ENCODE results near the gene RASD1.
"Not testable (repeated sequence)": the region's sequence is repeated elsewhere in the genome, so short reads cannot be mapped to it uniquely, and the experiment has no call there.

The RASD1 gene

GRCh38 chr17:17467720-17468119 is 28.5 kb downstream of the RASD1 start:
- no peak for DNase-seq

GRCh38 chr17:17467016-17467415 is 29.2 kb downstream of the RASD1 start:
- no peak for DNase-seq

- no peak for DNase-seq
Measured at GRCh38 chr17:17466511-17466910, 29.7 kb downstream of the RASD1 start.

DNA sequence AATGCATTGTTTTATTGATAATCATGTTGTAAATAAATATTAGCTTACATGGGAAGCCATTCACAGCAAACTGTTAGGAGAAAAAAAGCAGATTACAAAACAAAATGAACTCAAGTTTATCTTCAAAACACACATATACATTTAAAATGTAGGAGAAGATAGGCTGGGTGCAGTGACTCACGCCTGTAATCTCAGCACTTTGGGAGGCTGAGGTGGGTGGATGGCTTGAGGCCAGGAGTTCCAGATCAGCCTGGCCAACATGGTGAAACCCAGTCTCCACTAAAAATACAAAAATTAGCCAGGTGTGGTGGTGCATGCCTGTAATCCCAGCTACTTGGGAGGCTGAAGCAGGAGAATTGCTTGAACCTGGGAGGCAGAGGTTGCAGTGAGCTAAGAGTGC is 30.3 kb downstream of the RASD1 start:
- not testable (repeated sequence) for DNase-seq

GRCh38 chr17:17463821-17464220 is 32.4 kb downstream of the RASD1 start:
- no peak for DNase-seq

- DNase-seq, result no peak
Measured at GRCh38 chr17:17462048-17462824, 34.0 kb downstream of the RASD1 start.

DNA sequence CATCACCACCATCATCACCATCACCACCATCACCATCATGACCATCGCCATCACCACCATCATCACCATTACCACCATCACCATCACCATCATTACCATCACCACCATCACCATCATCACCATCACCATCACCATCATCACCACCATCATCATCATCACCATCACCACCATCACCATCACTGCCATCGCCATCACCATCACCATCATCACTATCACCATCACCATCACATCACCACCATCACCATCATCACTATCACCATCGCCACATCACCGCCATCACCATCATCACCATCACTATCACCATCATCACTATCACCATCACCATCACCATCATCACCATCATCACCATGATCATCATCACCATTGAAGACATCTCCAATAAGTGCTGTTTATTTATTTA is 36.2 kb downstream of the RASD1 start:
- no peak for DNase-seq

DNA sequence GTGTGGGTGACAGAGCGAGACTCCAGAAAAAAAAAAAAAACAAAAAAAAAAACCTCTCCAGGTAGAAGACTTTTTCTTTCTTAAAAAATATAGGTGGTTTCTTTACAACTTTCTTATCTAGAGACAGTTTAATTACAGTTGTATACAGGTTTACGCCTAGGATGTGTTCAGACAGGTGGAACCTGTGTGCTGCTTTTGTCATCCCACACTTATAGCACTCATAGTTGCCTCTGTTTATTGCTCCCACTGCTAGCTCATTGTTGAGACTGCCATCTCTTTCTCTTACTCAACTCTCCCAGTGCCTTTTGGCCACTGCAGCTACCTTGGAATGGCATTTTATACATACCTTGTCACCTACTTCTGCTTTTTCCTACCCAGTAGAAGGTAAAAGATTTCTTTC is 38.5 kb downstream of the RASD1 start:
- DNase-seq, result no peak

DNA sequence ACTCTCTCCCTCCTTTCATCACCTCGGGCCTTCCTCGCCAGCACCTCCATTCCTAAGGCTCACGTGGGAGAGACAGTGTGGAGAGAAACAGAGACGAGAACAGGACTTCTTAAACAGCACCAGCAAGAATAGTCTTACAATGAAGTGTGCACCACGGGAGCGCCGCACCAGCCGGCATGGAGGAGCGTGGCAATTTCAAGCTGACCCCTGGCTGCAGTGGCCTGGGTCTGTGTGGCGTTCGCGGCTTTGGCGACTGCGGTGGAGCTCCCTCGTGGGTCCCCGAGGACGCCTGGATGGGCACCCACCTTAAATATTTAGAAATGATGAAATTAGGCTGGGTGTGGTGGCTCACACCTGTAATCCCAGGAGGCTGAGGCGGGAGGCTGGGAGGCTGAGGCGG is 39.9 kb downstream of the RASD1 start:
- DNase-seq, result no peak

- no peak for DNase-seq
Measured at GRCh38 chr17:17455173-17455572, 41.0 kb downstream of the RASD1 start.

- not testable (repeated sequence) for DNase-seq
Measured at GRCh38 chr17:17454700-17455099, 41.5 kb downstream of the RASD1 start.

DNA sequence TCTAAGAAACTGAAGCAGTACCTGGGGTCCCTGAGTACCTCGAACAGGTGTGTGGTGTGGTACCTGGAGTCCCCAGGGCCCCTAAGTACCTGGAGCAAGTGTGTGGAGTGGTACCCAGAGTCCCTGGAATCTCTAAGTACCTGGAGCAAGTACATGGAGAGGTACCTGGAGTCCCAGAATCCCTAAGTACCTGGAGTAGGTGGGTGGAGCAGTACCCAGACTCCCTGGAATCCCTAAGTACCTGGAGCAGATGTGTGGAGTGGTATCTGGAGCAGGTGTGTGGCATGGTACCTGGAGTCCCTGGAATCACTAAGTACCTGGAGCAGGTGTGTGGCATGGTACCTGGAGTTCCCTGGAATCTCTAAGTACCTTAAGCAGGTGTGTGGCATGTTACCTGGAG is 41.9 kb downstream of the RASD1 start:
- no peak for DNase-seq

DNA sequence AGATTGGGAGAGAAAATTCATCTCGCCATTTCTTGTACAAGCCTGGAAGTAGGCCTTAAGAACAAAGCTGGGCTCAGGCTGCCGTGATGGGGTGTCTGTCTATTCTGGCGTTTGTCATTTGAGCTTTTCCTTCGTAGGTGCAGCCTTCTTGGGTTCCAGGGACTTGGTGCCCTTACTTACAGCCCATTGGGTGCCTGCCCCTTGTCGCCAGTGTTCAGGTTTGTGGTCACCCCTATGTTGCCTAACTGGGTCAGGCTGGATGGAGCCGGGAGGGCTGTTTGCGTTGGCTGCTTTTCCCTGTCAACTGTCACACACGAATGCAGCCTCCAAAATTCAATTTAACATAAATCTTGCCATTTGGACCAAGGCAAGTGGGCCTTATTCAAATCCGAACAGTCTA is 43.1 kb downstream of the RASD1 start:
- DNase-seq, result no peak

- DNase-seq, result no peak
Measured at GRCh38 chr17:17448723-17449122, 47.5 kb downstream of the RASD1 start.

- DNase-seq, result no peak
Measured at GRCh38 chr17:17448076-17448475, 48.1 kb downstream of the RASD1 start.

DNA sequence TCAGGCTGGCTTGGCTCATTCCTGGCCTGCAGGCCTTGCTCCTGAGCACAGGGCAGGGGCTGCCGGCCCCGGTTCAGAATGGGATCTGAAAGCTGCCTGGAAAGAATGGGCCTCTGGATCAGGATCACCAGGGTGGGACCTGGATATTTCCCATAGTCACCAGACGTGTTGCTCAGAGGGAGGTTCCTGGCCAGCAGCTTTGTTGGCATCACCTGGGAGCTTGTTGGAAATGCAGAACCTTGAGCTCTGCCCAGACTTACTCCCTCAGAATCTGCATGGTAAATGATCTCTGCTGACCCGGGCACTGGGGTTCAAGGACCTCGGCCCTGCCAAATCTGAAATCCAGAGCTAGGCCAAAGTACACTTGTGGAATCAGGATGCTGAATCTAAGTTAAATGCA is 48.9 kb downstream of the RASD1 start:
- DNase-seq, result no peak

DNA sequence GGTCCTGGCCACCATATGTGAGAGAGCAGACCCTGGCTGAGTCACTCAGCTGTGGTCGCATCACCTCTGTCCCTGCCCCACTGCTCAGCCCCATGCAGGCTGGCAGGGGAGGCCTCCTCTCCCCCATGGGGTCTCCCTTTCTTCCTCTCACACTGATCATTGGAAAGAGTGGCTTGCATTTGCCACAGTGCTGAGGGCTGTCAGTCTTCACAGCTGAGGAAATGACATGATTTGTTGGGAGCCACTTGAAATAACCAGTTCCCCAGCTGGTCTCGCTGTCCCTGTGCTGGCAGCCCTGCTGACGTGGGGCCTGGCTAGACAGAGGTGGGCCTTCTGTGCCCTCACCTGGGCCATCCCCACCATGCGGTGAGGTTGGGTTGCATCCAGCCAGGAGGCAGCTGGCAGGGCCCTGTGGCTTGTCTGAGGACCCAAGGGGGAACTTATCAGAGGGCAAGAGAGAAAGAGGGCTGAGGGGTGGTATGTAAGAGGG is 49.5 kb downstream of the RASD1 start:
- DNase-seq, result no peak

GRCh38 chr17:17445925-17446665 is 50.1 kb downstream of the RASD1 start:
- no peak for DNase-seq

GRCh38 chr17:17445296-17445924 is 50.8 kb downstream of the RASD1 start:
- no peak for DNase-seq

Measured in stimulated activated CD4-positive, alpha-beta T cell treated with anti-CD3 and anti-CD28 coated beads, Interleukin-2, amount 100 ng/mL, for 48 hours (primary cell).